K562 (cell line): ENCODE results near the gene MPL. TPM values are rescaled to one million over a fixed set of nuclear protein-coding genes. Genes with fewer than 3 reads are reported as not detected.

ENCODE experiments used
- ARID4B ChIP-seq: sonication (generic); formaldehyde crosslinking; IDR thresholded peaks from 2 replicates; pipeline ENCODE4 v1.8.0; 2022; ENCODE audit warnings: mild to moderate bottlenecking, missing genetic modification reagents
- EHMT2 ChIP-seq: fragments of 450-650 bp; IDR thresholded peaks from 2 replicates; pipeline ENCODE4 v1.6.1; 2018; ENCODE audit warnings: antibody characterized with exemption
- ERF ChIP-seq: fragments of 450-650 bp; formaldehyde crosslinking; IDR thresholded peaks from 2 replicates; pipeline ENCODE4 v1.4.0; 2020; ENCODE audit warnings: mild to moderate bottlenecking, mixed read lengths
- ETV6 ChIP-seq, 3 experiments: fragments of 150-350 bp in 1 of 3; sonication (generic) in 1 of 3; formaldehyde crosslinking in 1 of 3; IDR thresholded peaks; 2 replicates each; pipeline versions ENCODE4 v1.6.1 to v1.8.0; 2014 to 2022; ENCODE audit warnings: borderline replicate concordance in 2 of 3, low read depth in 2 of 3, antibody characterized with exemption in 1 of 3, low read length in 1 of 3, mild to moderate bottlenecking in 1 of 3, missing genetic modification reagents in 1 of 3
- GATA2 ChIP-seq: sonication (generic); formaldehyde crosslinking; IDR thresholded peaks from 2 replicates; pipeline ENCODE4 v1.4.0; 2020; ENCODE audit warnings: mild to moderate bottlenecking, missing genetic modification reagents
- GATAD2B ChIP-seq: fragments of 450-650 bp; IDR thresholded peaks from 2 replicates; pipeline ENCODE4 v1.6.1; 2017; ENCODE audit warnings: mild to moderate bottlenecking, borderline replicate concordance
- GTF2A2 ChIP-seq: IDR thresholded peaks from 2 replicates; pipeline ENCODE4 v1.6.1; 2016; ENCODE audit warnings: mild to moderate bottlenecking, missing genetic modification characterization, missing compliant biosample characterization
- KDM2B ChIP-seq: fragments of 250-450 bp; sonication (Bioruptor Pico); IDR thresholded peaks from 2 replicates; pipeline ENCODE4 v1.8.0; 2021; ENCODE audit warnings: mild to moderate bottlenecking, moderate library complexity
- L3MBTL2 ChIP-seq: fragments of 450-650 bp; IDR thresholded peaks from 2 replicates; pipeline ENCODE4 v1.6.1; 2016; ENCODE audit warnings: mild to moderate bottlenecking, moderate library complexity
- MTA2 ChIP-seq: fragments of 450-650 bp; IDR thresholded peaks from 2 replicates; pipeline ENCODE4 v1.6.1; 2016; ENCODE audit warnings: low read depth
- MTA3 ChIP-seq: fragments of 450-650 bp; formaldehyde crosslinking; IDR thresholded peaks from 2 replicates; pipeline ENCODE4 v1.6.1; 2017; ENCODE audit warnings: mild to moderate bottlenecking, borderline replicate concordance
- MTF1 ChIP-seq: fragments of 250-450 bp; sonication (Bioruptor Pico); IDR thresholded peaks from 2 replicates; pipeline ENCODE4 v1.9.0; 2021; ENCODE audit warnings: moderate library complexity, mild to moderate bottlenecking, inconsistent platforms, borderline replicate concordance
- MYC ChIP-seq, 2 experiments: fragments of 250-450 bp in 1 of 2; sonication (Bioruptor Pico) in 1 of 2; IDR thresholded peaks; 2 replicates each; pipeline versions ENCODE4 v1.5.1 to v1.6.1; 2012 to 2021; ENCODE audit warnings: low read depth in 2 of 2, borderline replicate concordance in 1 of 2, improper control_type of control experiment in 1 of 2, low read length in 1 of 2, mild to moderate bottlenecking in 1 of 2, moderate library complexity in 1 of 2
- RBM15 ChIP-seq: fragments of 200-400 bp; formaldehyde crosslinking; IDR thresholded peaks from 2 replicates; pipeline ENCODE4 v1.6.1; 2018; ENCODE audit warnings: mild to moderate bottlenecking, low read length, moderate library complexity; ENCODE audit not compliant: insufficient read depth
- RBM17 ChIP-seq: fragments of 200-400 bp; formaldehyde crosslinking; IDR thresholded peaks from 2 replicates; pipeline ENCODE4 v1.6.1; 2017; ENCODE audit warnings: low read depth, mild to moderate bottlenecking, low read length, borderline replicate concordance
- RBM39 ChIP-seq: fragments of 200-400 bp; formaldehyde crosslinking; optimal IDR thresholded peaks from 2 replicates; pipeline ENCODE3; 2018; ENCODE audit warnings: low read depth, low read length
- U2AF1 ChIP-seq: fragments of 200-400 bp; formaldehyde crosslinking; optimal IDR thresholded peaks from 2 replicates; pipeline ENCODE3; 2017; ENCODE audit warnings: mild to moderate bottlenecking, low read depth, low read length, moderate library complexity
- ZNF134 ChIP-seq: fragments of 250-450 bp; sonication (Bioruptor Pico); conservative IDR thresholded peaks from 2 replicates; pipeline ENCODE4 v1.4.0; 2020
- ZNF408 ChIP-seq: fragments of 250-450 bp; sonication (Bioruptor Pico); IDR thresholded peaks from 2 replicates; pipeline ENCODE4 v1.4.0; 2020; ENCODE audit warnings: low read depth, mild to moderate bottlenecking, moderate library complexity
- ZNF436 ChIP-seq: fragments of 250-450, 450-650 bp; sonication (Bioruptor Pico); formaldehyde crosslinking; IDR thresholded peaks from 2 replicates; pipeline ENCODE4 v1.7.0; 2020; ENCODE audit warnings: mild to moderate bottlenecking
- ZNF586 ChIP-seq: fragments of 450-650 bp; formaldehyde crosslinking; conservative IDR thresholded peaks from 2 replicates; pipeline ENCODE4 v1.4.0; 2020; ENCODE audit warnings: mild to moderate bottlenecking, moderate library complexity
- ZNF830 ChIP-seq: fragments of 250-450 bp; sonication (Bioruptor Pico); IDR thresholded peaks from 2 replicates; pipeline ENCODE4 v1.5.0; 2021; ENCODE audit warnings: mild to moderate bottlenecking
- ZSCAN29 ChIP-seq: fragments of 450-650 bp; IDR thresholded peaks from 2 replicates; pipeline ENCODE4 v1.6.1; 2017
- ZZZ3 ChIP-seq: fragments of 450-650 bp; IDR thresholded peaks from 2 replicates; pipeline ENCODE4 v1.6.1; 2016; ENCODE audit warnings: antibody characterized with exemption, mild to moderate bottlenecking, moderate library complexity
- polyA plus RNA-seq, 8 experiments: library from polyadenylated mRNA; depleted of rRNA in 4 of 8; stranded (reverse) in 5 of 8; unstranded in 3 of 8; fragments of >200 nt; fragmentation: Nextera tagmentation in 2 of 8; fragmentation: Illumina TruSeq in 1 of 8; extraction: Ambion mirVana in 2 of 8; extraction: Trizol in 1 of 8; gene quantifications; 2 replicates each; pipeline versions ENCODE4 v1.2.1 to v1.2.3, GENCODE V29; 2011 to 2014; ENCODE audit warnings: inconsistent platforms in 1 of 8, missing spikeins in 1 of 8
- total RNA-seq, 7 experiments: library from RNA; depleted of rRNA in 6 of 7; stranded (reverse); fragments of >200 nt in 6 of 7; fragmentation: Illumina TruSeq in 2 of 7; extraction: Trizol in 2 of 7; gene quantifications; 2 replicates each; pipeline versions ENCODE4 v1.2.1 to v1.2.3, GENCODE V29; 2011 to 2021; ENCODE audit warnings: low replicate concordance in 1 of 7

MPL gene
- total and polyA plus RNA-seq, 9 of the 15 experiments (the other 6 are each of a cell fraction or from before 2014, with no cell fraction given): not detected

GRCh38 chr1:43367026-43367903 is 29.6 kb downstream of the MPL start (continued):
- TF ChIP-seq ETV6 (IDR thresholded peaks at IDR 0.05; ENCODE audit: borderline replicate concordance in 1 of 2, low read depth in 2 of 2, low read length in 1 of 2): no peak
- TF ChIP-seq ETV6 (CRISPR knock-in tag; IDR thresholded peaks at IDR 0.05; ENCODE audit: borderline replicate concordance): 0 out of 2 replicates have a peak, but pooled peaks have one; percentile 56
- TF ChIP-seq MTA3: peak; percentile 87
- TF ChIP-seq ERF (CRISPR knock-in tag): no peak
- TF ChIP-seq KDM2B (CRISPR knock-in tag): no peak; the same call in 1 of the 2 replicates
- no peak for TF ChIP-seq RBM39
- no peak for TF ChIP-seq ZSCAN29
- TF ChIP-seq ZNF408: no peak
- no peak for TF ChIP-seq GATAD2B
- no peak for TF ChIP-seq RBM17
- TF ChIP-seq ARID4B: peak; percentile 85; the same call in 1 of the 2 replicates
- no peak for TF ChIP-seq MTF1 (CRISPR knock-in tag)
- no peak for TF ChIP-seq ZNF586 (CRISPR knock-in tag)
- TF ChIP-seq EHMT2: no peak
- TF ChIP-seq U2AF1: peak; percentile 78
- TF ChIP-seq MYC (IDR thresholded peaks at IDR 0.05; ENCODE audit: low read depth, low read length): peak; percentile 59; the same call in 1 of the 2 replicates
- peak; percentile 49; the same call in 1 of the 2 replicates for TF ChIP-seq MYC (CRISPR knock-in tag; IDR thresholded peaks at IDR 0.05; ENCODE audit: borderline replicate concordance, low read depth)
- peak; percentile 76 for TF ChIP-seq L3MBTL2
- TF ChIP-seq RBM15: no peak
- no peak for TF ChIP-seq ZZZ3
- TF ChIP-seq GTF2A2 (tag): no peak
- no peak for TF ChIP-seq ZNF134 (CRISPR knock-in tag)
- peak; percentile 62 for TF ChIP-seq GATA2 (CRISPR knock-in tag)
- peak; percentile 75 for TF ChIP-seq MTA2
- TF ChIP-seq ZNF436: no peak
- TF ChIP-seq ZNF830 (CRISPR knock-in tag): no peak
